Measurements from ENCODE around the gene ARID1B. TPM values are rescaled to one million over a fixed set of nuclear protein-coding genes. Genes with fewer than 3 reads are reported as not detected.

The ARID1B gene
- total and polyA plus RNA-seq, 7 donors, result 8.1 to 61.1 (median 53.1) TPM

GRCh38 chr6:156934069-156934460, 156.9 kb downstream of the ARID1B start:
- Histone ChIP-seq H3K4me3 (no peak overlapping the region), H3K27me3 (ENCODE audit: insufficient read depth in 3 of 3, low read length in 2 of 3) (no peaks in the 10 kb centered on the region), H3K36me3 (ENCODE audit: insufficient read depth in 1 of 2, low read depth in 1 of 2) (no peaks in the 10 kb centered on the region), H3K27ac (peak overlapping the region; percentile 48), H3K4me1 (peaks cover 54% of the 10 kb centered on the region), H3K9me3 (no peaks in the 10 kb centered on the region)
- no peak for ATAC-seq
- no peak for TF ChIP-seq CTCF (IDR thresholded peaks at IDR 0.05)
- no peak for DNase-seq
- intact Hi-C loops (cut with DNase I), result no loop called here
- WGBS, 3 donors, result 29 to 41% (median 30%) methylated on average over 2 of the region's 2 CpGs

GRCh38 chr6:156935000-156935399, 157.8 kb downstream of the ARID1B start:
- WGBS, 3 donors, result 83 to 88% (median 86%) methylated on average over 5 of the region's 5 CpGs
- H3K4me1 ChIP-seq, result peaks cover 57% of the 10 kb centered on the region
- intact Hi-C loops (cut with DNase I), result no loop called here
- DNase-seq (no peak), ATAC-seq (no peak)
- no peaks in the 10 kb centered on the region for H3K36me3 ChIP-seq (ENCODE audit: insufficient read depth in 1 of 2, low read depth in 1 of 2)
- no peaks in the 10 kb centered on the region for H3K9me3 ChIP-seq
- no peak overlapping the region for H3K4me3 ChIP-seq
- no peak for TF ChIP-seq CTCF (IDR thresholded peaks at IDR 0.05)
- H3K27me3 ChIP-seq (ENCODE audit: insufficient read depth in 3 of 3, low read length in 2 of 3), result no peaks in the 10 kb centered on the region
- no peak overlapping the region for H3K27ac ChIP-seq

- no peaks in the 10 kb centered on the region for H3K36me3 ChIP-seq (ENCODE audit: insufficient read depth in 1 of 2, low read depth in 1 of 2)
- ATAC-seq (no peak), DNase-seq (no peak)
- H3K9me3 ChIP-seq, result no peaks in the 10 kb centered on the region
- no peak overlapping the region for H3K4me3 ChIP-seq
- 16 to 23% (median 18%) methylated on average over 1 of the region's 1 CpG for WGBS, 3 donors
- no peak for TF ChIP-seq CTCF (IDR thresholded peaks at IDR 0.05)
- no peaks in the 10 kb centered on the region for H3K27me3 ChIP-seq (ENCODE audit: insufficient read depth in 3 of 3, low read length in 2 of 3)
- H3K27ac ChIP-seq, result no peak overlapping the region
- H3K4me1 ChIP-seq, result peaks cover 74% of the 10 kb centered on the region
- intact Hi-C loops (cut with DNase I), result no loop called here
Observed at GRCh38 chr6:156938143-156938542, 161.0 kb downstream of the ARID1B start.

- 59 to 67% (median 61%) methylated on average over 5 of the region's 5 CpGs for WGBS, 3 donors
- no peak for DNase-seq
- H3K4me1 ChIP-seq, result peaks cover 71% of the 10 kb centered on the region
- TF ChIP-seq CTCF (IDR thresholded peaks at IDR 0.05), result no peak
- H3K27ac ChIP-seq, result peak overlapping the region; percentile 0
- no peaks in the 10 kb centered on the region for H3K36me3 ChIP-seq (ENCODE audit: insufficient read depth in 1 of 2, low read depth in 1 of 2)
- H3K4me3 ChIP-seq, result no peak overlapping the region
- no peak for ATAC-seq
- no peaks in the 10 kb centered on the region for H3K9me3 ChIP-seq
- H3K27me3 ChIP-seq (ENCODE audit: insufficient read depth in 3 of 3, low read length in 2 of 3), result no peaks in the 10 kb centered on the region
- intact Hi-C loops (cut with DNase I), result loop anchor here (10.0 kb wide), 3 partner anchors 55 to 375 kb away; no protein-coding TSS in a partner anchor
Observed at GRCh38 chr6:156940221-156940620, 163.0 kb downstream of the ARID1B start.

- intact Hi-C loops (cut with DNase I), result loop anchor here (10.0 kb wide), 3 partner anchors 57 to 377 kb away; no protein-coding TSS in a partner anchor
- ATAC-seq, result peak in 3 of 4 donors; percentile 44 to 53 (median 48)
Observed at GRCh38 chr6:156942266-156942665, 165.1 kb downstream of the ARID1B start.

More at GRCh38 chr6:156942266-156942665, 165.1 kb downstream of the ARID1B start:
- Histone ChIP-seq H3K27me3 (ENCODE audit: insufficient read depth in 3 of 3, low read length in 2 of 3) (no peaks in the 10 kb centered on the region), H3K36me3 (ENCODE audit: insufficient read depth in 1 of 2, low read depth in 1 of 2) (no peaks in the 10 kb centered on the region), H3K9me3 (no peaks in the 10 kb centered on the region), H3K4me1 (peaks cover 70% of the 10 kb centered on the region), H3K4me3 (no peak overlapping the region), H3K27ac (no peak overlapping the region)
- WGBS, 3 donors, result 88 to 90% (median 89%) methylated on average over 2 of the region's 2 CpGs
- no peak for DNase-seq
- no peak for TF ChIP-seq CTCF (IDR thresholded peaks at IDR 0.05)
